NOMO-1 (cell line): ENCODE results near the gene ASCC1.
"Not testable (repeated sequence)": the region's sequence is repeated elsewhere in the genome, so short reads cannot be mapped to it uniquely, and the experiment has no call there.

Experiments
- DNase-seq, 2 experiments: peaks; one replicate each; lab custom pipeline; 2025; ENCODE audit not compliant: unreplicated experiment in 2 of 2; lab: John Stamatoyannopoulos, UW

Gene ASCC1

DNA sequence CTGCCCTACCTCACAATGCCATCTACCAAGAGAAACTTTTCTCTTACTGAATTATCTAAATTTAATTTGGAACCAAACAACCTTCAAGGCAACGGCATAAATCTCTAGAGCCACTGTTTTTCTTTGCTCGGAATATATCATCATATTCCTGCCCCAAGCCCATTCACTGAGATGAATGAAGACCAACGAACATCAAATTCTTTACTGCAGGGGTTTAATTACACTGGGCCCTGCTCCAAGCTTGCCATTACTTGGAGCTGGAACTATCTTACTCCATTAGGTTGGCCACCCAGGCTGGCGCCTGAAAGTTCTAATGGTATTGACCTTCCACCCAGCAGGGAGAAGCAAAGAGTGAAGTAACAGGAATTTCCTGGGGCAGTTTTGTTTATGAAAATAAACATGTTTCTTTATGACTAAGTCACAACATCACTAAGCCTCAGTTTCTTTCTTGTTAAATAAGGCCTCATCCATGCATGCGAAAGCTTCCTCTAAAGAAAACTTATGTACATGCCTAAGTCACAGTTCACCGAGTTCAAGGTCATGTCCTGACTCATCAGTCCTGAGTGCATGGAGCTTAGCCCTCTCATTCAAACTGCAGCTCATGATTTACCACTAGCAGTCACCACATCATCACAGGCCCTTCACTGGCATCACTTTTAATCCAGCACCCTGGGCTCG lies 42.3 kb downstream of the ASCC1 start:
- no peak for DNase-seq

DNA sequence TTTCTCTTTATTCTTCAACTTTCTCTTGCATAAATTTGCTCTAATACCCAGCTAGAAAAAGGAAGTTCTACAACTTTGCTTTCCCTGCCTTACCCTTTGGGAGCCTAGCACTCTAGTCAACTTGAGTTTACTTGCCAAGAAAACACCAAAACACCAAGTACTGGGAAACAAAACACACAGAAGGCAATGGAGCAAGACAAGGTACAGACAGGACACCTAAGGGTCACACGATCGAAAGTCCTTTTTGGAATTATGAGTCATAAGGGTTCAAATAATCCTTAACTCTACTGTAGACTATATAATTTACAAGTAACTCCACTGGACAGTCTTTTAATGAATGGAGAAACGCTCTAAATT lies 42.8 kb downstream of the ASCC1 start:
- no peak for DNase-seq

DNA sequence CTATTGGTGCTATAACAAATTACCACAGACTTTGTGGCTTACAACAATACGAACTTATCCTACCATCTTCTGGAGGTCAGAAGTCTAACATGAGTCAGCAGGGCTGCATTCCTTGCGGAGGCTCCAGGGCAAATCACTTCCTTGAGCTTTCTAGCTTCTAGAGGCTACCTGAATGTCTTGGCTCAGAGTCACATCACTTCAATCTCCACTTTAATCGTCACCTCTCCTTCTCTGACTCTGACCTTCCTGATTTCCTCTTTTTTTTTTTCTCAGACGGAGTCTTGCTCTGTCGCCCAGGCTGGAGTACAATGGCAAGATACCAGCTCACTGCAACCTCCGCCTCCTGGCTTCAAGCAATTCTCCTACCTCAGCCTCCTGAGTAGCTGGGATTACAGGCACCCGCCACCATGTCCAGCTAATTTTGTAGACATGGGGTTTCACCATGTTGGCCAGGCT lies 44.9 kb downstream of the ASCC1 start:
- DNase-seq = no peak

DNA sequence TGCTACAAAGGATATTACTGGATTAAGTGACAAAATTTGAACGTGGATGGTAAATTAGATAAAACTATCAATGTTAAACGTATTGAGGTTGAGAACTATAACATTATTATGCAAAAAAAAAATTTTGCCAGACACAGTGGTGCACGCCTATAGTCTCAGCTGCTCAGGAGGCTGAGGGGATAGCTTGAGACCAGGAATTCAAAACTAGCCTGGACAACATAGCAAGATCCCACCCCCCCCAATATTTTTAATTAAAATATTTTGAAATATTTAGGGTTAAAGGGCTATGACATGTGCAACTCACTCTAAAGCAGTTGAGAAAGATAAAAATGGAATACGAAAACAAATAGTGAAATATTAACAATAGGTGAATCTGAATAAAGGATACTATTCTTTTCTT lies 45.3 kb downstream of the ASCC1 start:
- DNase-seq = no peak

DNA sequence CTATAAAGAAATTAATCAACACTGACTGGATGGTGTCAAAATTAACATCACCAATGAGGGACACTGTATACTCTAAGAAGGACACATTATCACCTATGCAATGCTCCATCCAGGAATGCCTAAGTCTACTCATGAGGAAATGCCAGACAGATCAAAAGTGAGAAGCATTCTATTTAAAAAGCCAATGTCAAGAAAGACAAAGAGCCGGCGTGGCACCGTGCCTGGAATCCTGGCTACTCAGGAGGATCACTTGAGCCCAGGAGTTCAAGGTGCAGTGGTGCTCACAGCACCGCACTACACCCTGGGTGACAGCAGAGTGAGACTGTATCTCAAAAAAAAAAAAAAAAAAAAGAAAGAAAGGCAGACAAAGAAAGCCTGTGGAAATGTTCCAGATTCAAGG lies 45.8 kb downstream of the ASCC1 start:
- no peak for DNase-seq

DNA sequence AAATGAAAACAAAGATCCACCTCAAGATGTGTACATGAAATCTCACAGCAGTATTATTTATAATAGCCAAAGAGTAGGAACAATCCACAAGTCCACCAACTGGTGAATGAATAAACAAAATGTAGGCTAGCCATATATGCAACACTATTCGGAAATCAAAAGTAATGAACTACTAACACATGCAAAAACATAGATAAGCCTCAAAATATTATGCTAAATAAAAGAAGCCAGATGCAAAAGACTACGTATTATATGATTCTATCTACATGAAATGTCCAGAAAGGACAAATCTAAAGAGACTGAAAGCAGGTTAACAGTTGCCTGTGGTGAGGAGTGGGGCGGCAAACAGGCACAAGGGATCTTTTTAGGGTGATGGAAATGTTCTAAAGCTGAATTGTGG lies 49.0 kb downstream of the ASCC1 start:
- no peak for DNase-seq

DNA sequence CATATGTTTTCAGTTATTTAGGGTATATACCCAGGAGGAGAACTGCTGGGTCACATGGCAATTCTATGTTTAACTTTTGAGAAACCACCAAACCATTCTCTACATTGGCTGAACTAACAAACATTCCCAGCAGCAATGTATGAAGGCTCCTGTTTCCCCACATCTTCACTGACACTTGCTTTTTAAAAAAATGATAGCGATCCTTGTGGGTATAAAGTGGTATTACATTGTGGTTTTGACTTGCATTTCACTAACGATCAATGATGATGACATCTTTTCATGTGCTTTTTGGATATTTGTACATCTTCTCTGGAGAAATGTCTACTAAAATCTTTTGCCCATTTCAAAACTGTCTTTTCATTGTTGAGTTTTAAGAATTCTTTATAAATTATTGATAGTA lies 51.5 kb downstream of the ASCC1 start:
- peak; percentile 25 to 67 for DNase-seq

DNA sequence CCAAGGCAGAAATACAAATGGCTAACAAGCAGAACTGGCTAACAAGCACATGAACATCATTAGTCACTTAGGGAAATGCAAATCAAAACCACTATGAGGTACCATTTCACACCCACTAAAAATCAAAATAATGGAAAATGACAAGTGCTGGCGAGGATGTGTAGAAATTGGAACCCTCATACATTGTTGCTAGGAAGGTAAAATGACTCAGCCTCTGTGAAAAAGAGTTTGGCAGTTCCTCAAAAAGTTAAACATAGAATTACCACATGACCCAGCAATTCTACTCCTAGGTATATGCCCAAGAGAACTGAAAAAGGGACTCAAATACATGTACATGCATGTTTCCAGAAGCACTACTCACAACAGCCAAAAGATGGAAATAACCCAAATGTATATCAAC lies 53.1 kb downstream of the ASCC1 start:
- DNase-seq = peak in 1 of 2 experiments; percentile 72

DNA sequence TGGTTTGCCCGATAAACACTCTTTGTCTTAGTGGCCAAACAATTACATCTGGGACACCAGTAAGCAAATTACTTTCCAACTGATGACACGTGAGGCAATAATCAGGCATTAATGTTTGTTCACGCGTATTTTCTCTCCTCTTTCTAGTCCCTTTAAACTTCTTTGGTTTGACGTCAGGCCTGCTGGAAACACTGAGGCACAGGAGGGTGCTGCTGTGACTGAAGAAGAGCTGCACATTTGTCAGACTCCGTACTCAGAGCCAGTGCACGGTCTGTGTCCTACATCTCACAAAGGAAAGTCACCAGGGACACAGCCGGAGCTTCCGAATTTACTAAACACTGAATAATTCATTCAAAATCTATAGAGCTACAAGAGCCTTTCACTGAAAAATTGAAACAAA lies 57.9 kb downstream of the ASCC1 start:
- no peak for DNase-seq

DNA sequence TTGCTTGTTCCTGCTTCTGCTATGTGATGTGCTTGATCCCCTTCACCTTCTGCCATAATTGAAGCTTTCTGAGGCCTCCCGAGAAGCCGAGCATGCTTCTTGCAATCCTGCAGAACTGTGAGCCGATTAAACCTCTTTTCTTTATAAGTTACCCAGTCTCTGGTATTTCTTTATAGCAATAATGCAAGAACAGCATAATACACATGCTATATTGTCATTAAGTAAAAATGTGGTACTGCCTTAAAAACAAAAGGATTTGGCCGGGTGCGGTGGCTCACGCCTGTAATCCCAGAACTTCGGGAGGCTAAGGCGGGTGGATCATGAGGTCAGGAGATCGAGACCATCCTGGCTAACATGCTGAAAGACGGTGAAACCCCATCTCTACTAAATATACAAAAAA lies 59.9 kb downstream of the ASCC1 start:
- DNase-seq = no peak

DNA sequence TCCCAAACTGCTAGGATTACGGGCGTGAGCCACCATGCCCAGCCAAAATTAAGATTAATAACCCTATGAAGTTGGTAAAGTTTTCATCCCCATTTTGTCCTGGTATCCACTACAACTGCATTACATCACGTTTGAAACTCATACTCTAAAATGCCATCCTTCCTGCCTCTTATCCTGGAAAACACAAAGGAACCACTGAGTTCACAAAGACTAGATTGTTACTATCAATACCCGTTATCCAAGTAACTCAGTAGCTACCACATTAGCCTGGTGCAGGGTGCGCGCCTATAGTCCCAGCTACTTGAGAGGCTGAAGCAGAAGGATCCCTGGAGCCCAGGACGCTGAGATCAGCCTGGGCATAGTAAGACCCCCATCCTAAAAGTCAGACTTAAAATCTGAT lies 63.8 kb downstream of the ASCC1 start:
- DNase-seq = no peak

DNA sequence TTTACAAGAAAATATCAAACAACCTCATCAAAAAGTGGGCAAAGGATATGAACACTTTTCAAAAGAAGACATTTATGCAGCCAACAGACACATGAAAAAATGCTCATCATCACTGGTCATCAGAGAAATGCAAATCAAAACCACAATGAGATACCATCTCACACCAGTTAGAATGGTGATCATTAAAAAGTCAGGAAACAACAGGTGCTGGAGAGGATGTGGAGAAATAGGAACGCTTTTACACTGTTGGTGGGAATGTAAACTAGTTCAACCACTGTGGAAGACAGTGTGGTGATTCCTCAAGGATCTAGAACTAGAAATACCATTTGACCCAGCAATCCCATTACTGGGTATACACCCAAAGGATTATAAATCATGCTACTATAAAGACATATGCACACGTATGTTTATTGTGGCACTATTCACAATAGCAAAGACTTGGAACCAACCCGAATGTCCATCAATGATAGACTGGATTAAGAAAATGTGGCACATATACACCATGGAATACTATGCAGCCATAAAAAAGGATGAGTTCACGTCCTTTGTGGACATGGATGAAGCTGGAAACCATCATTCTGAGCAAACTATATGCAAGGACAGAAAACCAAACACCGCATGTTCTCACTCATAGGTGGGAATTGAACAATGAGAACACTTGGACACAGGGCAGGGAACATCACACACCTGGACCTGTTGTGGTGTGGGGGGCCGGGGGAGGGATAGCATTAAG lies 65.2 kb downstream of the ASCC1 start:
- not testable (repeated sequence) for DNase-seq

DNA sequence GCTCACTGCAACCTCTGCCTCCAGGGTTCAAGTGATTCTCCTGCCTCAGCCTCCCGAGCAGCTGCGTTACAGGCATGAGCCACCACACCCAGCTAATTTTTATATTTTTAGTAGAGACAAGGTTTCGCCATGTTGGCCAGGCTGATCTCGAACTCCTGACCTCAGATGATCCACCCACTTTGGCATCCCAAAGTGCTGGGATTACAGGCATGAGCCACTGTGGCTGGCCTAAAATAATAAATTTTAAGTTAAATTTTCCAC lies 68.8 kb downstream of the ASCC1 start:
- not testable (repeated sequence) for DNase-seq

DNA sequence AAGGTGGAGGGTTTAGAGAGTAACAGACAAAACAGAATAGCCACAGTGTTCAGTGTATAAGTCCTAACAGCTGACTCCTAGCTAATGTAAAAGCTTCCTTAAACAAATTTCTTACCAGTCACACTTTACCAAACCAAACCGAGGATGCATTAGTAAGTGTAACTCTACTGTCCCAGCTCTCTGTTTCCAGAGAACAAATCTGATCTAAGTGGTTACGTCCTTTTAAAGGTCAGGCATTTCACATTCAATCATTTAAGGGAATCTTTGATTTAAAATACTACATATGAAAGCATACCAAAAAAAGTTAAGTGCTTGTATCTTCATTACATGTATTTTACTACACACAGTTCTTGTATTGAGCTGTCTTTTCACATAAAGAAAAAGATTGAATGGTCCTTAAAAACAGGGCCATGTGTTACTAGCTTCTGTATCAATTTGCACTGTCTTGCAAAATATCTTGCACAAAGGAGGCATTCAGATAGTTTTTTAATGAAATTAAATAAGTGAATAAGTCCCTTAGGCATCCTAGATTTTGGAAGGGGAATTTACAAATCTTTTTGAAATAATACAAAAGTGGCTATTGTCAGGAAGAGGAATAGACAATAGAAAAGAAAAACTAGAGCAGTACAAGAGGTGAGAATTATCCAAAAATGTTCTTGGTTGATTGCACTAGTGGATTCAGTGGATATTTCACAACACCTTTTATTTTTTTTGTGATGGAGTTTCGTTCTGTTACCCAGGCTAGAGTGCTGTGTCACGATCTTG lies 69.3 kb downstream of the ASCC1 start:
- no peak for DNase-seq

DNA sequence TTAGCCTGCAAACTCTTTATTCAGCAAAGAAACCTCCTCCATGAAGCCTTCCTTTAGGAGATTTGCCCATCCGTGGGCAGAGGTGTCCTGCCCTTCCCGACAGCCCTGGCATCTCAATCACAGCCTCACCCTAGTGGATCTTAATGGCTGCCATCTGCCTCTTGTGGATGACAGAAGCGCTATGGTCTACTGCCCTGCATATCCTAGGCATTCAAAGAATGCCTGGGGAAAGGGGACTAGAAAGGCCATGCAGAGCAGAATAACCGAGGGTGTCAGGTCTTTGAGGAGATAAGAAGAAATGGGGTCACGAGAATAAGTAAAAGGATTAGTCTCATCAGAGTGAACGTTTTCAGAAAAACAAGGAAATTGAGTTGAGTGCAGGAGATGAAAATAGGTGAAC lies 70.0 kb downstream of the ASCC1 start:
- no peak for DNase-seq

DNA sequence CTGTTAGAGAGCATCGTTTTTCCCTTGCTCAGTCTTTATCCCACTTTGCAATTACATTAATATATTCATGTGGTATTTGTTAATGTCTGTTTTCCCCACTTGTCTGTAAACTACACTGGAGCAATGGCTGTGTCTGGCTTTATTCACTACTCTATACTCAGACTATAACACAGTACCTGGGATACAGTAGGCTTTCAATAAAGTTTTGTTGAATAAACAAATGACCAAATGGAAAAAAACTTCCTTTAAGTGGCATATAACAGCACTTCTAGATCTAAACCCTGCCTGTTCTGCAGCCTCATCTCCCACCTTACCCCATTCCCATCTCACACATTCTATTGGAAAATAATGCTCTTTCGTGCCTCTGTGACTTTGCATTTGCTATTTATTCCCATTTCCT lies 70.4 kb downstream of the ASCC1 start:
- DNase-seq = no peak

DNA sequence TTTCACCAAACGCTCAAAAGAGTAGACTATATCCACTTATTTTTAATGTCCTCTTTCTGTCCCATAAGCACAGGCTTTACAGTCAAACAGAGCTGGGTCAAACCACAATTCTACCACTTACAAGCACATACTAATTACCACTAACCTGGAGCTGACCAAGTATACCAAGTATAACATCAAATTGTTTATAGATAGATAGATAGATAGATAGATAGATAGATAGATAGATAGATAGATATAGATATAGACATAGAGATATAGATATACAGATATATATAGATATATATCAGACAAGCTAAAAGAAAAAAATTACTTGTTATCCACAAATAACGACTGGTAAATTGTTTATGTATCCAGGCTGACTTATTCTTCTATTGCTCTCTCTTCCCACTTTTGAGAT lies 75.2 kb downstream of the ASCC1 start:
- no peak for DNase-seq

DNA sequence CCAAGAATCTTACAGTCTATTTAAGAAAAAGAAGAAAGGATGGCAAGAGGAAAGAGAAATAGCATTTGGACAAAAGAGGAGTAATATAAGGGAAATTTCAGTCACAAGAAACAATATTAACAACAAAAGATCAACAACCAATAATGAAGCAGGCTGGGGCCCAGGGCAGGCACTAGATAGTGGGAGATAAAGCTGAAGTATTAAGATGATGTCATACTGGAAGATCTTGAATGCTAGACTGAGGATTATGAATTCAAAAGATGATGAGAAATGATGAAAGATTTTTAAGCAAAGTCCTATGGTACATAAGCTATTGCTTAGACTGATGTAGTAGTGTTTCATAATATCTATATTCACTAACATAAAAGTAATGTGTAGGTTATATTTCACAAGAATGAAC lies 75.9 kb downstream of the ASCC1 start:
- DNase-seq = no peak

DNA sequence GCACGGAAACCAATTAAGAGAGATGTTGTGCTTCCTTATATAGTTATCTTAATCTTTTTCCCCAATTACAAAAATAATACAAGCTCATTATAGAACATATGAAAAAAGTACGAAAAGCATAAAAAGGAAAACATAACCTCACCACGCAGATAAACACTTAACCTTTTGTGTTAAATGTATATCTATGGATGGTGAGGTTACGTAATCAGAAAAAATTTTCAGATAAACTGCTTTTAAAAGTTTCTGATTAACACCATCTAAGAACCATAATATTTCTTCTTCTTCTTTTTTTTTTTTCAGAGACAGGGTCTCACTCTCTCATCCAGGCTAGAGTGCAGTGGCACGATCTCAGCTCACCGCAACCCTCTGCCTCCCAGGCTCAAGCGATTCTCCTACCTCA lies 78.5 kb downstream of the ASCC1 start:
- no peak for DNase-seq

DNA sequence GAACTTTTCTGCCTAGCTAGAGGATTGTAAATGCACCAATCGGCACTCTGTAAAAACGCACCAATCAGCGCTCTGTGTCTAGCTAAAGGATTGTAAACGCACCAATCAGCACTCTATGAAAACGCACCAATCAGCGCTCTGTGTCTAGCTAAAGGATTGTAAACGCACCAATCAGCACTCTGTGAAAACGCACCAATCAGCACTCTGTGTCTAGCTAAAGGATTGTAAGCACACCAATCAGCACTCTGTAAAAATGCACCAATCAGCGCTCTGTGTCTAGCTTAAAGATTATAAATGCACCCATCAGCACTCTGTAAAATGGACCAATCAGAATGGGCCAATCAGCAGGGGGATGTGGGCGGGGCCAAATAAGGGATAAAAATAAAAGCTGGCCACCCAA lies 79.9 kb downstream of the ASCC1 start:
- DNase-seq = not testable (repeated sequence)

DNA sequence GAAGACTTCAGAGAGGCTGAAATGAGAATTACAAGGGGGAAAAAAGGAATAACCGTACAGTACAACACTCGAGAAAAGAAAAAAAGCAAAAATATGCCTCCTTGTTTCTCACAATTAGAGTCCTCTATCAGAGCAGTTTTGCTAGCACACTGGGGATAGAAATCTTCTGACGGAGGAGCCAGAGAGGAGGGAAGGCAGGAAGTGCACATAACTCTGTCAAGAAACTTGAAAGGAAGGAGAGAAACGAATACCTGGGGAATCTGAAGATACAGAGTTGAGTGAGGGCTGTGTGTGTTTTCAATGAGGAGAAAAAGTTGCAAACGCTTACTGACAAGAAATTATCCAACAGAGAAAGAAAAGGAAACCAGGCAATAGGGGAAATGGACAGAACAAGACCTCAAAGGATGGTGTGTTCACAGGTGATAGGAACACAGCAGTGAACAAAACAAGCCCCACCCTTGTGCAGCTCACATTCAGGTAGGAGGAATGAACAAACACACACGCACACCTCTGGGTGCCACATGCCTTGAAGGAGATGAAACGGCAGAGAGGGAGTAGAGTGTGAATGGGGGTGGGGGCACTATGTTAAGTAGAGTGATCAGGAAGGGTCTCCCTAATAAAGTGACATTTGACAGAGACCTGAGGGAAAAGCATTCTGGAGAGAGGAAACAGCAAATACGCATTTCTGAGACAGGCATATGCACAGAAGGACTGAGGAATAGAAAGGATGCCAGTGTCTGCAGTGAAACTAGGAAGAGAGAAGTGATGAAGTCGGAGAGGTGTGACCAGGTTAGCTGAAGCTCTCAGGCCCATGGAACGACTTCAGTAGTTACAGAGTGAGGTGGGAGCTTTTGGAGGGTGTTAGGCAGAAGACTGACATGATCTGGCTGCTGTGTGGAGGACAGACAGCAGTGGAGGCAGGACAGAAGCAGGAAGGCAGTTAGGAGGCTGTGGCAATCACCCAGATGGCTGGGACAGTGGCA lies 81.0 kb downstream of the ASCC1 start:
- no peak for DNase-seq
